Measurements from ENCODE around the gene PDE8B. TPM values are rescaled to one million over a fixed set of nuclear protein-coding genes. Genes with fewer than 3 reads are reported as not detected.

Gene PDE8B
- polyA plus RNA-seq, 1 donor (not counting 4 experiments of a cell fraction or from before 2014, with no cell fraction given) = not detected

GRCh38 chr5:77172713-77173328, 37.7 kb upstream of the PDE8B start:
- H4K20me1 ChIP-seq (ENCODE audit: control insufficient read depth, extremely low read depth, insufficient read depth, low read length) = no peaks in the 10 kb centered on the region
- peaks cover 29% of the 10 kb centered on the region for H3K27me3 ChIP-seq (ENCODE audit: control insufficient read depth, extremely low read depth, insufficient read depth, low read length)
- no peaks in the 10 kb centered on the region for H3K9me1 ChIP-seq (ENCODE audit: control insufficient read depth, extremely low read depth, insufficient read depth, low read length)
- H3K36me3 ChIP-seq (ENCODE audit: control insufficient read depth in 2 of 2, extremely low read depth in 1 of 2, insufficient read depth in 2 of 2, low read length in 2 of 2) = no peaks in the 10 kb centered on the region
- dilution Hi-C loops (cut with MboI; ENCODE audit: extremely low pct_ligation_motif_present, low sequenced_read_pairs) = no loop called here
- H3K4me2 ChIP-seq (ENCODE audit: control insufficient read depth, extremely low read depth, insufficient read depth, low read depth, low read length) = no peak overlapping the region
- no peak overlapping the region for H3K4me3 ChIP-seq (ENCODE audit: control insufficient read depth in 2 of 3, extremely low read depth in 1 of 3, insufficient read depth in 2 of 3, low read depth in 1 of 3, low read length in 3 of 3)
- H3K4me1 ChIP-seq (ENCODE audit: control insufficient read depth, extremely low read depth, insufficient read depth, low read length) = no peaks in the 10 kb centered on the region
- FAIRE-seq (no peak), DNase-seq (ENCODE audit: low read depth, low spot score) (no peak)
- H3K27ac ChIP-seq (ENCODE audit: control insufficient read depth, insufficient read depth, low read length) = no peak overlapping the region
- no peaks in the 10 kb centered on the region for H3K9me3 ChIP-seq (ENCODE audit: control insufficient read depth, low read depth, low read length)
- H3K9ac ChIP-seq (ENCODE audit: control insufficient read depth, extremely low read depth, insufficient read depth, low read length) = no peak overlapping the region
- no peaks in the 10 kb centered on the region for H3K79me2 ChIP-seq (ENCODE audit: control insufficient read depth, insufficient read depth, low read length)
- no peak for TF ChIP-seq EZH2 (IDR thresholded peaks at IDR 0.05; ENCODE audit: low read length)
- TF ChIP-seq, protein P1, sequence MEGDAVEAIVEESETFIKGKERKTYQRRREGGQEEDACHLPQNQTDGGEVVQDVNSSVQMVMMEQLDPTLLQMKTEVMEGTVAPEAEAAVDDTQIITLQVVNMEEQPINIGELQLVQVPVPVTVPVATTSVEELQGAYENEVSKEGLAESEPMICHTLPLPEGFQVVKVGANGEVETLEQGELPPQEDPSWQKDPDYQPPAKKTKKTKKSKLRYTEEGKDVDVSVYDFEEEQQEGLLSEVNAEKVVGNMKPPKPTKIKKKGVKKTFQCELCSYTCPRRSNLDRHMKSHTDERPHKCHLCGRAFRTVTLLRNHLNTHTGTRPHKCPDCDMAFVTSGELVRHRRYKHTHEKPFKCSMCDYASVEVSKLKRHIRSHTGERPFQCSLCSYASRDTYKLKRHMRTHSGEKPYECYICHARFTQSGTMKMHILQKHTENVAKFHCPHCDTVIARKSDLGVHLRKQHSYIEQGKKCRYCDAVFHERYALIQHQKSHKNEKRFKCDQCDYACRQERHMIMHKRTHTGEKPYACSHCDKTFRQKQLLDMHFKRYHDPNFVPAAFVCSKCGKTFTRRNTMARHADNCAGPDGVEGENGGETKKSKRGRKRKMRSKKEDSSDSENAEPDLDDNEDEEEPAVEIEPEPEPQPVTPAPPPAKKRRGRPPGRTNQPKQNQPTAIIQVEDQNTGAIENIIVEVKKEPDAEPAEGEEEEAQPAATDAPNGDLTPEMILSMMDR (optimal IDR thresholded peaks at IDR 0.05 in 1 of 3, IDR thresholded peaks at IDR 0.05 in 1 of 3, conservative IDR thresholded peaks at IDR 0.05 in 1 of 3; ENCODE audit: extremely low read depth in 1 of 3, insufficient read depth in 2 of 3, low read length in 3 of 3) = no peak
- no peak overlapping the region for H2AFZ ChIP-seq (ENCODE audit: control insufficient read depth, low read length)

DNA sequence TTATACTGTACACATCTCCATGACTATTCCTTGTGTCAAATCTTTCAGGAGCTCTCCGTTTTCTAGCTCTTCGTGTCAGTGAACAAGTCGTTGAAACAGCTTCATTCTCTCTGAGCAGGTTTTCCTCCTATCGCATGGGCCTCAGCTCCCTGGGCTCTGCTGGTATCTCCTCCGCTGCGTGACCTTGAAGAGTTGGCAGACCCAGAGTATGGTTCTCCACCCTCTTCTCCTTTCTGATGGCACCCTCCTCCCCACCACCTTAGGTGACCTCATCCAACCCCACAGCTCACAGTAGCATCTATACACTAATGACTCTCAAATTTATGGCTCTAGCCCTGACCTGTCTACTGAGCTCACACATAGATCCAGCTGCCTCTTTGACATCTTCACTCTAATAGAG, 36.0 kb upstream of the PDE8B start:
- Histone ChIP-seq H3K9me1 (ENCODE audit: control insufficient read depth, extremely low read depth, insufficient read depth, low read length) (no peaks in the 10 kb centered on the region), H3K9me3 (ENCODE audit: control insufficient read depth, low read depth, low read length) (no peaks in the 10 kb centered on the region), H3K4me2 (ENCODE audit: control insufficient read depth, extremely low read depth, insufficient read depth, low read depth, low read length) (no peak overlapping the region)

More for the DNA sequence above, 36.0 kb upstream of the PDE8B start:
- dilution Hi-C loops (cut with MboI; ENCODE audit: extremely low pct_ligation_motif_present, low sequenced_read_pairs) = no loop called here
- H3K36me3 ChIP-seq (ENCODE audit: control insufficient read depth in 2 of 2, extremely low read depth in 1 of 2, insufficient read depth in 2 of 2, low read length in 2 of 2) = no peaks in the 10 kb centered on the region
- H3K9ac ChIP-seq (ENCODE audit: control insufficient read depth, extremely low read depth, insufficient read depth, low read length) = no peak overlapping the region
- H3K27me3 ChIP-seq (ENCODE audit: control insufficient read depth, extremely low read depth, insufficient read depth, low read length) = peaks cover 36% of the 10 kb centered on the region
- no peaks in the 10 kb centered on the region for H3K79me2 ChIP-seq (ENCODE audit: control insufficient read depth, insufficient read depth, low read length)
- H4K20me1 ChIP-seq (ENCODE audit: control insufficient read depth, extremely low read depth, insufficient read depth, low read length) = no peaks in the 10 kb centered on the region
- H3K27ac ChIP-seq (ENCODE audit: control insufficient read depth, insufficient read depth, low read length) = no peak overlapping the region
- no peaks in the 10 kb centered on the region for H3K4me1 ChIP-seq (ENCODE audit: control insufficient read depth, extremely low read depth, insufficient read depth, low read length)
- no peak for DNase-seq (ENCODE audit: low read depth, low spot score)
- no peak for FAIRE-seq
- no peak for TF ChIP-seq EZH2 (IDR thresholded peaks at IDR 0.05; ENCODE audit: low read length)
- TF ChIP-seq, protein P1 (optimal IDR thresholded peaks at IDR 0.05 in 1 of 3, IDR thresholded peaks at IDR 0.05 in 1 of 3, conservative IDR thresholded peaks at IDR 0.05 in 1 of 3; ENCODE audit: extremely low read depth in 1 of 3, insufficient read depth in 2 of 3, low read length in 3 of 3) = no peak
- no peak overlapping the region for H3K4me3 ChIP-seq (ENCODE audit: control insufficient read depth in 2 of 3, extremely low read depth in 1 of 3, insufficient read depth in 2 of 3, low read depth in 1 of 3, low read length in 3 of 3)
- no peak overlapping the region for H2AFZ ChIP-seq (ENCODE audit: control insufficient read depth, low read length)

All from keratinocyte (primary cell).